Pons (tissue), 1 donor: Measurements from ENCODE around the gene BABAM1.
A peak's percentile ranks its signal among the peaks of the same experiment; 100 is the strongest.

Experiments
- DNase-seq: peaks from one replicate; pipeline ENCODE4 v3.0.0-alpha.2; 2016; ENCODE audit warnings: low spot score

BABAM1 gene

GRCh38 chr19:17324357-17325114 lies 57.3 kb downstream of the BABAM1 start:
- no peak for DNase-seq

GRCh38 chr19:17325133-17325532 lies 57.9 kb downstream of the BABAM1 start:
- DNase-seq, result no peak

- DNase-seq, result peak; percentile 75
Measured at GRCh38 chr19:17325881-17326594, 58.8 kb downstream of the BABAM1 start.

- no peak for DNase-seq
Measured at GRCh38 chr19:17326595-17326966, 59.3 kb downstream of the BABAM1 start.

GRCh38 chr19:17327068-17327653 lies 59.9 kb downstream of the BABAM1 start:
- DNase-seq, result no peak

- no peak for DNase-seq
Measured at GRCh38 chr19:17327654-17328516, 60.6 kb downstream of the BABAM1 start.
